GM19240 (cell line): ENCODE data around the gene BMS1.
"Not testable (repeated sequence)": the region's sequence is repeated elsewhere in the genome, so short reads cannot be mapped to it uniquely, and the experiment has no call there.

Experiments
- DNase-seq: peaks from one replicate; pipeline ENCODE4 v3.0.0; 2011; ENCODE audit warnings: low spot score; ENCODE audit not compliant: insufficient read length

The BMS1 gene

DNA sequence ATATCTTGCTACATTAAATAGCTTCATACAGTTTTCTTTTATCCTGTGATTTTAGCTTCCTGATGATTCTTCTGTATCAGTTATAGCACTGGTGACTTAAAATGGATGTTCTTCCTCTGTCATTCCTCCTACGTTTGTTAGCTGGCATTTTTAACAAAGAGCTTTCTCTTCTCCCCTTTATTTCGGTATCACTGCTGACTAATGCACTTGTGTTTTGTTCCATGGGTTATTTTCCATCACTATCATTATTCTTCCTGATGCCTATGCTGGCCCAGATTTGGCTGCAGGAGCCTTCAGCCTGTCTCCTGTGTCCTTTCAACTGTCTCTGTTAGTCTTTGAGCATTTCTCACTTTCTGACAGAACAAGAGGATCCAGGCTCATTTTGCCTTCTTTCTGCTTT, 13.1 kb downstream of the BMS1 start:
- DNase-seq: no peak

GRCh38 chr10:42801135-42801534, 18.5 kb downstream of the BMS1 start:
- DNase-seq: no peak

DNA sequence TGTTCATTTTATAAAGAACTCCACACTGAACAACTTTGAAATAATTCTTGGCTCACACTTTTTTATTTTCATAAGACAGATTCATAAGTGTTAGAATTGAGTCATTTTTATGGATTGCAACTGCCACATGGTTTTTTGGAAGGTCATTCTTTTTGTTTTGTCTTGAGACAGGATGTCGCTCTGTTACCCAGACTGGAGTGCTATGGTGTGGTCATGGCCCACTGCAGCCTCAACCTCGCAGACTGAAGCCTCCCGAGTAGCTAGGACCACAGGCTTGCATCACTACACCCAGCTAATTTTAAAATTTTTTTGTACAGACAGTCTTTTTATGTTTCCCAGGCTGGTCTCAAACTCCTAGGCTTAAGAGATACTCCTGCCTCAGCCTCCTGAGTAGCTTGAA, 20.3 kb downstream of the BMS1 start:
- DNase-seq: no peak

- no peak for DNase-seq
Measured at GRCh38 chr10:42809676-42810075, 27.1 kb downstream of the BMS1 start.

- DNase-seq: no peak
Measured at GRCh38 chr10:42812028-42812427, 29.4 kb downstream of the BMS1 start.

- not testable (repeated sequence) for DNase-seq
Measured at GRCh38 chr10:42813989-42814687, 31.5 kb downstream of the BMS1 start.

DNA sequence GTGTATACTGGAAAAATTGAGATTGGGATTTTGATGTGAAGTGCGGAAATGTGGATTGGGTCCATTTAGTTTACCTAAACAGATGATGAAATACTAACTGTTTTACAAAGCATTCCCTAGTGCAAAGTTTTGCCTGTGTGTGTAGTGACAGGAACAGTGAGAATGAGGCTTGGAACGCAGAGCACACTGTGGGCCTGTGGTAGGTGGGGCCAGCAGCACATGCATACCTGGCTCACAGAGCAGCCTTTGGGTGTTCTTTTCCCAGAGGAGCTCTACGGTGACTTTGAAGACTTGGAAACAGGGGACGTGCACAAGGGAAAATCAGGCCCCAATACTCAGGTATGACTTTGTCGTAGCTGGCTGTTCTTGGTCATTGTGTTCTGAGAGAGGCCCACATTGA, 33.7 kb downstream of the BMS1 start:
- not testable (repeated sequence) for DNase-seq

- no peak for DNase-seq
Measured at GRCh38 chr10:42816912-42817311, 34.3 kb downstream of the BMS1 start.

GRCh38 chr10:42817417-42817816, 34.8 kb downstream of the BMS1 start:
- DNase-seq: not testable (repeated sequence)

DNA sequence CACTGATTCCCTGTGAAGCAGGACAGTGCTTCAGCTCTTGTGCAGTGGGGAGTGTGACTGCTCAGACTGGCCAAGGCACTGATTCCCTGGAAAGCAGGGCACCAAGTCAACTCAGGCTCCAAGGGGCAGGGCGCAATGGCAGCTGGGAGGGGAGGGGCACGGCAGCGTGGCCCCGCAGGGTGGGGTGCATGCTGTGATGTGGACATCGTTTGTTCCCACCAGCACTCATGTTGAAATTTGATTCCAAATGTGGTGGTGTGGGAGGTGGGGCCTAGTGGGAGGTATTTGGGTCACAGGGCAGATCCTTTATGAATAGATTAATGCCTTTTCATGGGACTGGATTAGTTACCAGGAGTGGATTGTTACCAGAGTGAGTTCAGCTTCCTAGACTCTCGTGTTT, 44.2 kb downstream of the BMS1 start:
- not testable (repeated sequence) for DNase-seq

- no peak for DNase-seq
Measured at GRCh38 chr10:42827201-42827600, 44.6 kb downstream of the BMS1 start.

DNA sequence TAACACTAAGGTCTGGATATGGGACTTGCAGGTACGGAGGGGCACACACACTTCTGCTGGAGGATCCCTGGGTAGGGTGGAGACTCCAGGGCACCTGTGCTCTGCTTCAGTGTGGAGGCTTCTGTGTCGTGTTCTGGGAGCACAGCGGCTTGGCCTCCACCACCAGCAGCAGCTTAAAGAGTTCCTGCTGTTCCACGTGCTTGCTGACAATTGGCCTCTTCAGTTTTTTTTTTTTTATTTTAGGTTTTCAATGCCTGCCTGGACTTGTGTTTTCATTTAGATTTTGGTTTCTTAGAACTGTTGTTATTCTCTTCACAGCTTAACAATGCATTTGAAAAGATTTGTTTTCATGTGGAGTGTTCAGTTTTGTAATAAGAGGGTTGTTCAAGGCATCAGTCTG, 45.8 kb downstream of the BMS1 start:
- DNase-seq: not testable (repeated sequence)

DNA sequence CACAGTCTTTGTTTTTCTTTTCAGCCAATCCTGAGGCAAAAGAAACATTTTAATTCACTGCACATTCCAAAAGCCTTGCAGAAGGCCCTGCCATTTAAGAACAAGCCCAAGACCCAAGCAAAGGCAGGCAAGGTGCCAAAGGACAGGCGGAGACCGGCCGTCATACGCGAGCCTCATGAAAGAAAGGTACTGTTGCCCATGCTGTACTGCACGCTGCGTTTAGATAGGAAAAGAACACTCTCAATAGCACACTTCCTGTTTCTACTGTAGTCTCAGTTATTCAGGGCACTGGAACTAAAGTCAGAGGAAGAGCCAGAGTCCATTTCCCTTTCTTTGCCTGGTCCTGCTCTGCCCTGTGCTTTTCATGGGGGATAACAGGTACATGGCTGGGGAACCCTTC, 47.6 kb downstream of the BMS1 start:
- no peak for DNase-seq

GRCh38 chr10:42836096-42836495, 53.5 kb downstream of the BMS1 start:
- DNase-seq: no peak

GRCh38 chr10:42836771-42837468, 54.3 kb downstream of the BMS1 start:
- no peak for DNase-seq

GRCh38 chr10:42844810-42845209, 62.2 kb downstream of the BMS1 start:
- DNase-seq: not testable (repeated sequence)

GRCh38 chr10:42847261-42847660, 64.7 kb downstream of the BMS1 start:
- DNase-seq: not testable (repeated sequence)

DNA sequence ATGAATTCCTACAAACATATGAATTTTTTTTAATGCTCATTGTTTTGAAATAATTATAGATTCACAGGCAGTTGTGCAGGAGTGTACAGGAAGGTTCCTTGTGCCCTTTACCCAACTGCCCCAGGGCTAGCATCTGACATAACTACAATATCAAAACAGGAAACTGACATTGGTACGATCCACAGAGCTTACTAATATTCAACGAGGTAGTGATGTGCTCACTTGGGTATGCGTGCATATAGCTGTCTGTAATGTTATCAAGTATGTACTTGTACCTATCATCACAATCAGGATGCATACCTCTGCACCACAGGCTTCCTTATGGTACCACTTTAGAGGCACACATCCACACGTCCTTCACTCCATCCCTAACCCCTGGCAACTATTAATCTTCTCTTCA, 68.3 kb downstream of the BMS1 start:
- no peak for DNase-seq

DNA sequence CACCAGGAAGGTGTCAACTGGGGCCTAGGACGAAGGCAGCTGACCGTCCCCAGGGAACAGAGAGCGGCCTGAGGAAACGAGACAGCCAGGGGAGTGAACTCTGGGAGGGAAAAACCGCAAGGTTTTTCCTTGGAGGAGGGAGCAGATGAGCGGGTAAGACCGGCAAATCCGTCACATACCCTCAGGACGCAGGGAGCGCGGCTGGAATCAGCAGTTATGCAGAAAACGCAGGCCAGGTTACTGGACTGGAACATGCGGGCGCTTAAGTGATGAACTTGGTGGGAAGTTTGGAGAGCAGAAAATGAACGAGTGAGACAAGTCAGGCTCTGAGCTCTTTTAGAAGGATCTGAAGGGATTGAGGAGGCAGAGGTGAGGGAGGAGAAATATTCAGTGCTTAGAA, 76.7 kb downstream of the BMS1 start:
- DNase-seq: no peak

GRCh38 chr10:42860016-42860415, 77.4 kb downstream of the BMS1 start:
- DNase-seq: not testable (repeated sequence)

GRCh38 chr10:42862801-42863200, 80.2 kb downstream of the BMS1 start:
- not testable (repeated sequence) for DNase-seq

DNA sequence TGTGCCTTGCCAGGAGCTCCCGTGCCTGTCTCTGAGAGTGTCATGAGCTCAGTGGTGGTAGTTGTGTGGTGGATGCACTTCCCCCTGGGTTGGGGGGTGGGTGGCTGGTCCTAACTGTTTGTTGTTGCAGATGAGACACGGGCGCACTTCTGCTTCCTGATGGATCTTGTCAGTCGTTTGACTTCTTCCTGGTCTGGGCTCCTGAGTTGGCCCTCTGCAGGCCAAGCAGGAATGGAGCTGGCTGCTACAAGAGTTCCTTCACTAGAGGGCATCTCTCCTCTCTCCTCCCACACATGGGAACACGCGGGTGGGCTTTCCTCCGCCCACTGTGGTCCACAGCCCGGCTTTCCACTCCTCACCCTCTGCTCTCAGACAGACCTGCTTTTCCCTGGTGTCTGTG, 82.0 kb downstream of the BMS1 start:
- no peak for DNase-seq

DNA sequence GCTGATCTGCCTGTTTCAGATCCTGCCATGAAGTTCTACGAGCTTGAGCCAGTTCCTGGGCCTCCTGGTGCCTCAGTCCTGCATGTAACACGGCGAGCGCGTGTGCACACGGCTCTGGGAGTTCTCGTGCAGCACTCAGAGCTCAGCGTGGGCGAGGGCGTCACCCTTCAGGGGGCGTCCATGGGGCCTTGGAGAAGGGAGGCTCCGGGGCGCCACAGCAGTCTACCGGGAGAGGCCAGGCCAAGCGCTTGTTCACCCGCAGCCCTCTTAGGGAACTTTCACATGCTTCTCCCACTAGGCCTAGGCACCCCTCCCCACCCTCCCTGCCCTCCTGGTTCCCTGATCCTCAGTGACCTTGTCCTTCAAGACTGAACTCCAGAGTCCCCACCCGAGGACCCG, 83.1 kb downstream of the BMS1 start:
- DNase-seq: no peak
